Measurements from ENCODE around the gene LRRC4. TPM values are rescaled to one million over a fixed set of nuclear protein-coding genes. Genes with fewer than 3 reads are reported as not detected.

The LRRC4 gene
- total and polyA plus RNA-seq, 4 experiments from 2014 or later: not detected

- H3K27me3 ChIP-seq (ENCODE audit: insufficient read depth, low read length): no peaks in the 10 kb centered on the region
- peaks cover 13% of the 10 kb centered on the region for H3K4me1 ChIP-seq (ENCODE audit: insufficient read depth, low read length)
- no peak for DNase-seq
- peaks cover 2 to 4% of the 10 kb centered on the region in 2 donors for H3K27me3 Mint-ChIP-seq
- no peaks in the 10 kb centered on the region for H3K36me3 ChIP-seq (ENCODE audit: insufficient read depth, low read length)
- H3K27ac ChIP-seq (ENCODE audit: low read depth, low read length): no peak overlapping the region
- H3K9me3 ChIP-seq (ENCODE audit: control insufficient read depth in 1 of 2, low read length in 2 of 2): no peaks in the 10 kb centered on the region
- ChIA-PET CTCF (ENCODE audit: partially characterized antibody) (interaction anchor here (0.7 kb wide), 1 partner anchor 233 kb away, joined by 3 read pairs; no protein-coding TSS in a partner anchor), POLR2A (ENCODE audit: partially characterized antibody) (interaction anchor here (0.6 kb wide), 1 partner anchor 82 kb away, joined by 3 read pairs; no protein-coding TSS in a partner anchor)
- H3K4me3 Mint-ChIP-seq: no peak overlapping the region
- no peaks in the 10 kb centered on the region for H3K9me3 Mint-ChIP-seq
- H3K36me3 Mint-ChIP-seq: peaks cover 33 to 50% of the 10 kb centered on the region in 2 donors
- peaks cover 4 to 33% (median 19%) of the 10 kb centered on the region in 4 donors for H3K4me1 Mint-ChIP-seq
- H3K27ac Mint-ChIP-seq: no peak overlapping the region
- intact Hi-C loops (cut with micrococcal nuclease): no loop called here
- no peak overlapping the region for H3K4me3 ChIP-seq (ENCODE audit: low read length in 2 of 2)
Observed at GRCh38 chr7:128025819-128026218, 5.4 kb downstream of the LRRC4 start.

- no peak overlapping the region for H3K4me3 Mint-ChIP-seq
- Histone ChIP-seq H3K27ac (ENCODE audit: low read depth, low read length) (no peak overlapping the region), H3K36me3 (ENCODE audit: insufficient read depth, low read length) (no peaks in the 10 kb centered on the region), H3K4me1 (ENCODE audit: insufficient read depth, low read length) (peaks cover 9% of the 10 kb centered on the region), H3K27me3 (ENCODE audit: insufficient read depth, low read length) (no peaks in the 10 kb centered on the region), H3K9me3 (ENCODE audit: control insufficient read depth in 1 of 2, low read length in 2 of 2) (no peaks in the 10 kb centered on the region), H3K4me3 (ENCODE audit: low read length in 2 of 2) (no peak overlapping the region)
- intact Hi-C loops (cut with micrococcal nuclease): no loop called here
- peaks cover 2 to 4% of the 10 kb centered on the region in 2 donors for H3K27me3 Mint-ChIP-seq
- H3K27ac Mint-ChIP-seq: no peak overlapping the region
- ChIA-PET POLR2A (ENCODE audit: partially characterized antibody) (no interaction called here), CTCF (ENCODE audit: partially characterized antibody) (no interaction called here)
- peaks cover 4 to 30% (median 15%) of the 10 kb centered on the region in 4 donors for H3K4me1 Mint-ChIP-seq
- H3K9me3 Mint-ChIP-seq: no peaks in the 10 kb centered on the region
- no peak for DNase-seq
- peaks cover 36 to 54% of the 10 kb centered on the region in 2 donors for H3K36me3 Mint-ChIP-seq
Observed at GRCh38 chr7:128025380-128025779, 5.9 kb downstream of the LRRC4 start.

GRCh38 chr7:128024151-128024550 is 7.1 kb downstream of the LRRC4 start:
- no peak overlapping the region for H3K27ac Mint-ChIP-seq
- no peaks in the 10 kb centered on the region for H3K4me1 ChIP-seq (ENCODE audit: insufficient read depth, low read length)
- no peak overlapping the region for H3K27ac ChIP-seq (ENCODE audit: low read depth, low read length)
- no peaks in the 10 kb centered on the region for H3K36me3 ChIP-seq (ENCODE audit: insufficient read depth, low read length)
- peaks cover 40 to 62% of the 10 kb centered on the region in 2 donors for H3K36me3 Mint-ChIP-seq
- no peak for DNase-seq
- H3K4me3 Mint-ChIP-seq: peak overlapping the region in 1 of 8 donors; percentile 50
- peaks cover 0 to 2% of the 10 kb centered on the region in 2 donors for H3K27me3 Mint-ChIP-seq
- CTCF ChIA-PET (ENCODE audit: partially characterized antibody): interaction anchor here (1.5 kb wide), 1 partner anchor 11 kb away, joined by 3 read pairs; no protein-coding TSS in a partner anchor
- H3K9me3 ChIP-seq (ENCODE audit: control insufficient read depth in 1 of 2, low read length in 2 of 2): no peaks in the 10 kb centered on the region
- H3K4me1 Mint-ChIP-seq: peaks cover 2 to 18% (median 6%) of the 10 kb centered on the region in 4 donors
- intact Hi-C loops (cut with micrococcal nuclease): no loop called here
- POLR2A ChIA-PET (ENCODE audit: partially characterized antibody): no interaction called here
- no peaks in the 10 kb centered on the region for H3K9me3 Mint-ChIP-seq
- no peaks in the 10 kb centered on the region for H3K27me3 ChIP-seq (ENCODE audit: insufficient read depth, low read length)
- no peak overlapping the region for H3K4me3 ChIP-seq (ENCODE audit: low read length in 2 of 2)

- H3K27ac Mint-ChIP-seq: peak overlapping the region in 1 of 7 donors; percentile 4
- ChIA-PET POLR2A (ENCODE audit: partially characterized antibody) (no interaction called here), CTCF (ENCODE audit: partially characterized antibody) (interaction anchor here (1.5 kb wide), 1 partner anchor 12 kb away, joined by 3 read pairs; no protein-coding TSS in a partner anchor)
- no peaks in the 10 kb centered on the region for H3K27me3 Mint-ChIP-seq
- no peak overlapping the region for H3K4me3 Mint-ChIP-seq
- no peak overlapping the region for H3K4me3 ChIP-seq (ENCODE audit: low read length in 2 of 2)
- H3K36me3 ChIP-seq (ENCODE audit: insufficient read depth, low read length): no peaks in the 10 kb centered on the region
- H3K4me1 ChIP-seq (ENCODE audit: insufficient read depth, low read length): no peaks in the 10 kb centered on the region
- no peak for DNase-seq
- peaks cover 0 to 12% (median 2%) of the 10 kb centered on the region in 4 donors for H3K4me1 Mint-ChIP-seq
- no peaks in the 10 kb centered on the region for H3K9me3 ChIP-seq (ENCODE audit: control insufficient read depth in 1 of 2, low read length in 2 of 2)
- no peaks in the 10 kb centered on the region for H3K27me3 ChIP-seq (ENCODE audit: insufficient read depth, low read length)
- H3K27ac ChIP-seq (ENCODE audit: low read depth, low read length): no peak overlapping the region
- intact Hi-C loops (cut with micrococcal nuclease): no loop called here
- peaks cover 38 to 58% of the 10 kb centered on the region in 2 donors for H3K36me3 Mint-ChIP-seq
- no peaks in the 10 kb centered on the region for H3K9me3 Mint-ChIP-seq
Observed at GRCh38 chr7:128022631-128023532, 8.4 kb downstream of the LRRC4 start.

GRCh38 chr7:128021366-128021765 is 9.9 kb downstream of the LRRC4 start:
- no peaks in the 10 kb centered on the region for H3K27me3 Mint-ChIP-seq
- Histone ChIP-seq H3K4me1 (ENCODE audit: insufficient read depth, low read length) (no peaks in the 10 kb centered on the region), H3K27ac (ENCODE audit: low read depth, low read length) (no peak overlapping the region), H3K4me3 (ENCODE audit: low read length in 2 of 2) (no peak overlapping the region), H3K27me3 (ENCODE audit: insufficient read depth, low read length) (no peaks in the 10 kb centered on the region), H3K36me3 (ENCODE audit: insufficient read depth, low read length) (no peaks in the 10 kb centered on the region), H3K9me3 (ENCODE audit: control insufficient read depth in 1 of 2, low read length in 2 of 2) (no peaks in the 10 kb centered on the region)
- no peaks in the 10 kb centered on the region for H3K9me3 Mint-ChIP-seq
- POLR2A ChIA-PET (ENCODE audit: partially characterized antibody): no interaction called here
- intact Hi-C loops (cut with micrococcal nuclease): no loop called here
- H3K4me1 Mint-ChIP-seq: peaks cover 0 to 7% (median 0%) of the 10 kb centered on the region in 4 donors
- no peak for DNase-seq
- H3K36me3 Mint-ChIP-seq: peaks cover 37 to 67% of the 10 kb centered on the region in 2 donors
- no peak overlapping the region for H3K4me3 Mint-ChIP-seq
- CTCF ChIA-PET (ENCODE audit: partially characterized antibody): no interaction called here
- H3K27ac Mint-ChIP-seq: peak overlapping the region in 1 of 7 donors; percentile 13

- Histone ChIP-seq H3K36me3 (ENCODE audit: insufficient read depth, low read length) (no peaks in the 10 kb centered on the region), H3K4me1 (ENCODE audit: insufficient read depth, low read length) (no peaks in the 10 kb centered on the region), H3K27me3 (ENCODE audit: insufficient read depth, low read length) (no peaks in the 10 kb centered on the region), H3K4me3 (ENCODE audit: low read length in 2 of 2) (no peak overlapping the region), H3K9me3 (ENCODE audit: control insufficient read depth in 1 of 2, low read length in 2 of 2) (no peaks in the 10 kb centered on the region), H3K27ac (ENCODE audit: low read depth, low read length) (no peak overlapping the region)
- no peak overlapping the region for H3K4me3 Mint-ChIP-seq
- H3K27ac Mint-ChIP-seq: no peak overlapping the region
- no peaks in the 10 kb centered on the region for H3K27me3 Mint-ChIP-seq
- no peak for DNase-seq
- peaks cover 0 to 4% (median 0%) of the 10 kb centered on the region in 4 donors for H3K4me1 Mint-ChIP-seq
- peaks cover 36 to 60% of the 10 kb centered on the region in 2 donors for H3K36me3 Mint-ChIP-seq
- intact Hi-C loops (cut with micrococcal nuclease): no loop called here
- no peaks in the 10 kb centered on the region for H3K9me3 Mint-ChIP-seq
- ChIA-PET CTCF (ENCODE audit: partially characterized antibody) (no interaction called here), POLR2A (ENCODE audit: partially characterized antibody) (no interaction called here)
Observed at GRCh38 chr7:128020159-128020558, 11.1 kb downstream of the LRRC4 start.

GRCh38 chr7:128019288-128019687 is 11.9 kb downstream of the LRRC4 start:
- H3K27ac ChIP-seq (ENCODE audit: low read depth, low read length): no peak overlapping the region
- CTCF ChIA-PET (ENCODE audit: partially characterized antibody): no interaction called here
- no peak for DNase-seq
- Mint-ChIP-seq H3K36me3 (peaks cover 39 to 69% of the 10 kb centered on the region in 2 donors), H3K4me3 (no peak overlapping the region), H3K27ac (peak overlapping the region in 1 of 7 donors; percentile 9), H3K27me3 (no peaks in the 10 kb centered on the region), H3K9me3 (no peaks in the 10 kb centered on the region), H3K4me1 (no peaks in the 10 kb centered on the region)
- intact Hi-C loops (cut with micrococcal nuclease): no loop called here
- POLR2A ChIA-PET (ENCODE audit: partially characterized antibody): no interaction called here
- no peaks in the 10 kb centered on the region for H3K27me3 ChIP-seq (ENCODE audit: insufficient read depth, low read length)
- H3K36me3 ChIP-seq (ENCODE audit: insufficient read depth, low read length): no peaks in the 10 kb centered on the region
- H3K9me3 ChIP-seq (ENCODE audit: control insufficient read depth in 1 of 2, low read length in 2 of 2): no peaks in the 10 kb centered on the region
- no peak overlapping the region for H3K4me3 ChIP-seq (ENCODE audit: low read length in 2 of 2)
- H3K4me1 ChIP-seq (ENCODE audit: insufficient read depth, low read length): no peaks in the 10 kb centered on the region
